ENCODE results near the gene SCAPER.

DNA sequence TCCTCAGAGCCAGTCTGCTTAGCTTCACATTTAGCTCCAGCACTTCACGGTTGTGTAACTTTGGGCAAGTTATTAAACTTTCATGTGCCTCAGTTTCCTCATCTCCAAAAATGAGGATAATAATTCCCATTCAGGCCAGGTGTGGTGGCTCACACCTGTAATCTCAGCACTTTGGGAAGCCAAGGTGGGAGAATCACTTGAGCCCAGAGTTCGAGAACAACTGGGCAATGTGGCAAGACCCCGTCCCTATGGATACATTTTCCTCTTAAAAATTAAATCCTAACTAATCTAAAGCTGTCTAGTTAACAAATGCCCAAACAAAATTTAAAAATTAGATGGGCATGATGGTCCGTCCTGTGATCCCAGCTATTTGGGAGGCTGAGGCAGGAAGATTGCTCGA is 33.6 kb upstream of the SCAPER start:
- TF ChIP-seq RAD21 (IDR thresholded peaks at IDR 0.05; ENCODE audit: low read depth) (no peak), POLR2A (IDR thresholded peaks at IDR 0.05; ENCODE audit: borderline replicate concordance, extremely low read depth, insufficient read depth, insufficient read length) (no peak), JUND (IDR thresholded peaks at IDR 0.05) (no peak), POLR2AphosphoS5 (IDR thresholded peaks at IDR 0.05; ENCODE audit: low read depth, low read length) (no peak), FOSL1 (IDR thresholded peaks at IDR 0.05; ENCODE audit: low read depth) (no peak)
- TF ChIP-seq, protein P1, sequence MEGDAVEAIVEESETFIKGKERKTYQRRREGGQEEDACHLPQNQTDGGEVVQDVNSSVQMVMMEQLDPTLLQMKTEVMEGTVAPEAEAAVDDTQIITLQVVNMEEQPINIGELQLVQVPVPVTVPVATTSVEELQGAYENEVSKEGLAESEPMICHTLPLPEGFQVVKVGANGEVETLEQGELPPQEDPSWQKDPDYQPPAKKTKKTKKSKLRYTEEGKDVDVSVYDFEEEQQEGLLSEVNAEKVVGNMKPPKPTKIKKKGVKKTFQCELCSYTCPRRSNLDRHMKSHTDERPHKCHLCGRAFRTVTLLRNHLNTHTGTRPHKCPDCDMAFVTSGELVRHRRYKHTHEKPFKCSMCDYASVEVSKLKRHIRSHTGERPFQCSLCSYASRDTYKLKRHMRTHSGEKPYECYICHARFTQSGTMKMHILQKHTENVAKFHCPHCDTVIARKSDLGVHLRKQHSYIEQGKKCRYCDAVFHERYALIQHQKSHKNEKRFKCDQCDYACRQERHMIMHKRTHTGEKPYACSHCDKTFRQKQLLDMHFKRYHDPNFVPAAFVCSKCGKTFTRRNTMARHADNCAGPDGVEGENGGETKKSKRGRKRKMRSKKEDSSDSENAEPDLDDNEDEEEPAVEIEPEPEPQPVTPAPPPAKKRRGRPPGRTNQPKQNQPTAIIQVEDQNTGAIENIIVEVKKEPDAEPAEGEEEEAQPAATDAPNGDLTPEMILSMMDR (IDR thresholded peaks at IDR 0.05 in 2 of 3, conservative IDR thresholded peaks at IDR 0.05 in 1 of 3; ENCODE audit: borderline replicate concordance in 1 of 3, insufficient read depth in 1 of 3, low read depth in 2 of 3, low read length in 2 of 3) = no peak

Measured in HCT116 (cell line).